HG03108 (cell line): Measurements from ENCODE around the gene ALKAL2.
A peak's percentile ranks its signal among the peaks of the same experiment; 100 is the strongest.

Source experiments
- ATAC-seq: cut with Tn5 transposase; IDR thresholded peaks from one replicate; pipeline ENCODE4 v1.9.1; 2021; ENCODE audit warnings: moderate library complexity; ENCODE audit not compliant: unreplicated experiment

ALKAL2 gene

GRCh38 chr2:273333-273732 is 14.6 kb downstream of the ALKAL2 start:
- no peak for ATAC-seq

DNA sequence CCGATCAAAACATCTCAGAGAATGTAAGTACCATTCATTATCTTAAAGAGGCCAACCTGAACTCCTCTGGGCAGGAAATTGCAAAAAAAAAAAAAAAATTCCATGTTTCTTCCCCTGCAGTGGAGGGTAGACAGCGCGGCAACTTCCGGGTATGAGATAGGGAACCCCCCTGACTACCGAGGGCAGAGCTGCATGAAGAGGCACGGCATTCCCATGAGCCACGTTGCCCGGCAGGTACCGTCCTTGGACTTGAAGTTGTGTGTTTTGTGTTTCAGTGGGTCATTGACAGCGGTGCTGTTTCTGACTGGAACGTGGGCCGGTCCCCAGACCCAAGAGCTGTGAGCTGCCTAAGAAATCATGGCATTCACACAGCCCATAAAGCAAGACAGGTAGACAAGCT is 16.0 kb downstream of the ALKAL2 start:
- no peak for ATAC-seq

DNA sequence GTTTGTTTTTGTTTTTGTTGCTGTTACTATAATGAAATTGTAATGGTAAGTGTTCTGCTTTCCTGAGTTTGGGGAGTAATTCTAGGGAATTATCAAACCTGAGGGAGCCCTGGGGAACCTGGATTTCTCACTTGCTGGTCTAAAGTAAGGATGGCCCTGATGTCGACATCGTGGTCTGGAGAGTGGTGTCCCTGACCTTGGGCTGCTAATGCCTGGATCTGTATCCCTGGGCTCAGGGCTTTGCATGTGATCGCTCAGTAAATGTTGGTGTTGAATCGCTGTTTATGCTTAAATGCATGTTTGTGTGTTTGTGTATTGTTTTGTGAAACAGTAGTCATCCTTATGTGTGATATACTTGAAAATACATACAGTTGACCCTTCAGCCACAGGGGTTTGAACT is 17.0 kb downstream of the ALKAL2 start:
- ATAC-seq: no peak

DNA sequence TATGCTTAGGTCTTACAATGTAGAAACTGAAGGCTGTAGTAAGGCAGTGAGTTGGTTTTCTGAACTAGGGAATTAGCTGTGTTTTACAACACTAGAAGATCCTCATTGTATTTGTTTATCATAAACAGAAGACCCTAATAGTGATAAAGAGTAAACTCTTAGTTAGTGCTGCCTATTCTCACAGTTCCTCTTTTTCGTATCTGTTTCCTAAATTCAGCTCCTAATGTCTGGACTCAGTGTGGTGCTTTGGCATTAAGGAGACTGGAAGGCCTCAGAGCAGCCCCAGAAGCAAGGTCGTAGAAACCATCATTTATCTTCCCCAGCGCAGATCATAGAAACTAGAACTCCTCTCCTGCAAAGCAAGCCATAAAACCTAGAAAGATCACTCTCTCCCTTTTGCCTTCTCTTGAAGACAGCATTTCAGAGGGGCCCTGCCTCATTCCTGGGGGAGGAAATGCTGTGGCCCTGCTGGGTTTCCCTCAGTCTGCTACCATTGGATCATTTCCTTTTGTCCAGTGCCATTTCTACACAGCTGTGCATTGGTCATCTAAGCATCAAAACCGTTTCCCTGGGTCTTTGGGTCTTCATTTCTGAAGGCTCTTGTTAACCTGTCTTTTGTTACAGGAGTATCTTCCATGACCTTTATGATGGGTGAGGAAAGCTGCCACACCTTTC is 18.4 kb downstream of the ALKAL2 start:
- no peak for ATAC-seq

- ATAC-seq: no peak
These were observed 19.6 kb downstream of the ALKAL2 start for GRCh38 chr2:268323-268722.

DNA sequence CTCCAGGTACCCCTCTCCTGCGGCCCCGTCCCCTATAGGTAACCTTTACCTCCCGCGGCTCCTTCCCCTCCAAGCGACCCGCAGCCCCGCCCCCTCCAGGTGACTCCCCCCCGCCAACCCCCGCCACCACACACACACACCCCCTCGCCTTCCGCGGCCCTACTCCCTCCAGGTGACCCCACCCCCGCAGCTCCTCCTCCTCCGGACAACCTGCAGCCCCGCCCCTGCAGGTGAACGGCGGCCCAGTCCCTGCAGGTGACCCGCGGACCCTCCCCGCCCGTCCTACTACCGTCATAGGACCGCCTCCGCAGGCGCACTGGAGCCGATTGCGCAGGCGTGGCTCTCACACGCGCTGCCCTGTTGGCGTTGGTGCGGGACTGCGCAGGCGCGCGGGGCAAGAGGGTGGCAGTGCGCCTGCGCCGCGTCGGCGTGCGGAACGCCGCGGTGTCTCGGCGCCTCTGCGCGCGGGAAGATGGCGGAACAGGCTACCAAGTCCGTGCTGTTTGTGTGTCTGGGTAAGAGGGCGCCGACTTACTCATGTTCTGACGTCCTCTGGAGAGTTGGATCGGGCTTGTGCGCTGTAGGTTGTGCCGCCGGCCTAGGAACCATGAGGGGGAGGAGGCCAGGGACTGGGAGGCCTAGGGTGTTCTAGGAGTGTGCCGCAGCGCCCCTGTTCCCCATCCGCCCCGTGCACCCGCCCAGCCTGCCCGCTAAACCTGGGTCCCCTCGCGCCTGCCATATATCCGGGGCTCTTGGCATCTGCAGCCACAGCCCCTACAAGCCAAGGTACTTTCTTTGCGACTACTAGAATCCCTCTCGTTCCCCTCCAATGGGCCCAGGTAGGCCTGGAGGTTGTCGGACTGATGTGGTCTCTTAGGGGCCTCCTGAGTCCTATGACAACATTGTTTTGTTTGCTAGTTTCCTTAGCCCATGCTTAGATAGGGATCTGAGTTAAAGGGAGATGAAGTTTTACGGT is 23.1 kb downstream of the ALKAL2 start, which contains the start of gene ACP1:
TSS of gene ACP1 (plus strand) at position 455 of the 976 bp plus-strand sequence. CDS start at position 473, 18 bp downstream.
- ATAC-seq: peak; percentile 90

DNA sequence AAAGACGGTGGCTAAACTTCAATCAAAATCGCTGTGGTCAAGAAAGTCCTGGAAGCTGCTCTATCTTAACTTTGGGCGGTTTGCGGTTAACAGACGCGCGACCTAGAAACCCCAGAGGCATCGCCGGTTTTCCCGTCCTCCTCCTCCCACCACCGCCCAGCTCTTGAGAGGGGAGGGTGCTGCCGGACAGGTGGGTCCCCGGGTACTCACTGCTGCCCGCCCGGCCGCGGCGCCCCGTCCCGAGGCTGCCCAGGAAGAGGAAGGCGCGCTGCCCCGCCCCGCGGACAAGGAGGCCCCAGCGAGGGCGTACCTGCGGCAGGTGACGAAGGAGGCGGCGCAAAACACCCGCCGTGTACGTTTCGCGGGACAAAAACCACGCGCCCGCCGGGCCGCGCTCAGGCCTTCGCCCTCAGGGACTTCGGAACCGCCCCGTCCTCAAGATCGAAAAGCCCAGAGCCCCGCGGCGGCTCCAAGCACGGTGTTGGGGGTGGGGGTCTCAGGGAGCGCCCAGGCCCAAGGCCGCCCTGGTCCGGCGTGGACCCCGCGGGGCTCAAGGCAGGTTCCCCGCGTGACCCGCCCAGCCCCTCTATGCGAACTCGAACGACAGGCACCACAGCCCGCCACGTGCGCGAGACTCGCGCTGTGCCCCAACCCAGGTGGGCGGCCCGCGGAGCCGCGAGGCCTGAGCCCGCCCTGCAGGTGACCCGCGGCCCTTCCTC is 24.0 kb downstream of the ALKAL2 start, which contains the start of gene SH3YL1:
TSS of gene SH3YL1 (minus strand) at position 259 of the 719 bp plus-strand sequence. CDS start at position 211, 48 bp downstream.
- ATAC-seq: peak; percentile 22

GRCh38 chr2:263022-263738 is 24.7 kb downstream of the ALKAL2 start:
- no peak for ATAC-seq

DNA sequence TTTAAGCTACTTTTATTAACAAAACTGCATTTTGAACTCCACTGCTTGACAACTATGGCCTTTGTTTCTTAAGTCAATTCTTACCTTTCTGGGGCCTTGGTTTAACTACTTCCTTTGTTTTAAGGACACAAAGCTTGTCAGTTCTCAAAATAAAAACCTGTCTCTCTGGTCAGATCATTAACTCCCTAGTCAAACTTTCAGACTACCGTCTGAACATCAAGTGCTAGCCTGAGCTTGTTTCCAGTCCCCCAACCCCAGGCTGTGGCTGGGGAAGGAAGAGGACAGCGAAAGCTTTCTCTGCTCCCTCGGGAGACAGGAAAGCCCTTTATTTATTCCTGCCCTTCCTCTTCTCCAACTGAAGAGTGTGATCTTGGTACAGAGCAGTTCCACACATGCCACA is 25.8 kb downstream of the ALKAL2 start:
- ATAC-seq: no peak

- ATAC-seq: no peak
These were observed 27.3 kb downstream of the ALKAL2 start for GRCh38 chr2:260507-261161.

DNA sequence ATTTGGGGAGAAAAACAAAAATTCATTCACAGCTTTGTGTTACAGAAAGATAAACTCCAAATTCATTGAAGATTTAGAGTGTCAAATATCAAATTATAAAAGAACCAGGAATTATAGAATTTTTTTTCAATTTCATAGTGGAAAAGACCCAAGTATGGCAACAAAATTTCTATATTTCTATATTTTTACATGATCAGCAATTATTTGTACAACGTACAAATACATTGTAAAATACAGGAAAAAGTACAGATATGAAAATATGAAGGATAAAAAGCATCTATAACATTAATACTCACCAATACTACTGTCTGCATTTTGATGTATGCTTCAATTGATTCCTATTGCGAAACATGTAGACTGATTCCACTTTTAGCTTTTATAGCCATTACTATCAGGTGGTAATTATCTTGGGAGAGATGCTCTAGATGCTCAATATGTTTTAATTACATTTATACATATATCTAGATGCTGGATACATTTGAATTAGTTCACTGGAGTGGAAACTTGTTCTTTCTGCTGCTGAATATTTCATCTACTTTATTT is 28.0 kb downstream of the ALKAL2 start:
- no peak for ATAC-seq

- no peak for ATAC-seq
These were observed 29.0 kb downstream of the ALKAL2 start for GRCh38 chr2:258933-259332.

- no peak for ATAC-seq
These were observed 30.0 kb downstream of the ALKAL2 start for GRCh38 chr2:257842-258241.

DNA sequence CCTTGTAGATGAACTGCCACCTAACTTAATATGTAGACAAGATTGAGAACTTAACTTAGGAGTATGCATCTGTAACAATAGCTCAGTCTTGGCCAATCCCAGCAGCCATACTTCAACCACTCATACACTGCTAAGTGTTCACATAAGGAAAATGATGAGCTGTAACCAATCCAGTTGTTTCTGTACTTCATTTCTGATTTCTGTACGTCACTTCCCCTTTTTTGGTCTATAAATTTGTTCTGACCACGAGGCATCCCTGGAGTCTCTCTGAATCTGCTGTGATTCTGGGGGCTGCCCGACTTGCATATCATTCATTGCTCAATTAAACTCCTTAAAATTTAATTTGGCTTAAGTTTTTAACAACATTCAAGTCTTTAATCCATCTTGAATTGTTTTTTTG is 30.5 kb downstream of the ALKAL2 start:
- no peak for ATAC-seq

GRCh38 chr2:256094-256493 is 31.8 kb downstream of the ALKAL2 start:
- no peak for ATAC-seq

DNA sequence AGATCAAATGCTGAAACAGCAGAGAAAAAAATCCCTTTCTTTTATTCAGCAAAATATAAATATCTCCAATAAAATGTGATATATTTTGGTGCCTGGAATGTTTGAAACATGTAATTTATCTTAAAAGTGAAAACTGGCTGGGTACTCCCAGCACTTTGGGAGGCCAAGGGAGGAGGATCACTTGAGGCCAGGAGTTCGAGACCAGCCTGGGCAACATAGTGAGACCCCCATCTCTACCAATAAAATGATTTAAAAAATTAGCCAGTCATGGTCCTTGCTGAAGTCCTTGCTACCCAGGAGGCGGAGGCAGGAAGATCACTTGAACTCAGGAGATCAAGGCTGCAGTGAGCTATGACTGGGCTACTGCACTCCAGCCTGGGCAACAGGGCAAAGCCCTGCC is 32.7 kb downstream of the ALKAL2 start:
- no peak for ATAC-seq

GRCh38 chr2:254241-254640 is 33.6 kb downstream of the ALKAL2 start:
- no peak for ATAC-seq

DNA sequence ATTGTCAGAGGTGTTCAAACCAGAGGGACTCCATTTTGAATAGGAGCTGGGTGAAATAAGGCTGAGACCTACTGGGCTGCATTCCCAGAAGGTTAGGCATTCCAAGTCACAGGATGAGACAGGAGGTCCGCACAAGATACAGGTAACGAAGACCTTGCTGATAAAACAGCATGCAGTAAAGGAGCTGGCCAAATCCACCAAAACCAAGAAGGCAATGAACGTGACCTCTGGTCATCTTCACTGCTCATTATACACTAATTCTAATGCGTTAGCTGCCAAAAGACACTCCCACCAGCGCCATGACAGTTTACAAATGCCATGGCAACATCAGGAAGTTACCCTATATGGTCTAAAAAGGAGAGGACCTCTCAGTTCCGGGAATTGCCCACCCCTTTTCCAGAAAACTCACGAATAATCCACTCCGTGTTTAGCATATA is 34.7 kb downstream of the ALKAL2 start:
- no peak for ATAC-seq

- no peak for ATAC-seq
These were observed 35.8 kb downstream of the ALKAL2 start for GRCh38 chr2:252001-252602.
